ENCODE measurements around the gene GASK1A. TPM values are rescaled to one million over a fixed set of nuclear protein-coding genes. Genes with fewer than 3 reads are reported as not detected.

The GASK1A gene
- total and polyA plus RNA-seq, 10 of the 15 experiments (the other 5 are each of a cell fraction or from before 2014, with no cell fraction given) = 0.18 TPM; not detected in 9

- no peak for TF ChIP-seq ZNF217 (IDR thresholded peaks at IDR 0.05)
- no peak for TF ChIP-seq SUPT20H (IDR thresholded peaks at IDR 0.05; ENCODE audit: borderline replicate concordance, control insufficient read depth, low read depth, low read length)
Observed at GRCh38 chr3:43022121-43022520, 43.0 kb downstream of the GASK1A start (continued).

DNA sequence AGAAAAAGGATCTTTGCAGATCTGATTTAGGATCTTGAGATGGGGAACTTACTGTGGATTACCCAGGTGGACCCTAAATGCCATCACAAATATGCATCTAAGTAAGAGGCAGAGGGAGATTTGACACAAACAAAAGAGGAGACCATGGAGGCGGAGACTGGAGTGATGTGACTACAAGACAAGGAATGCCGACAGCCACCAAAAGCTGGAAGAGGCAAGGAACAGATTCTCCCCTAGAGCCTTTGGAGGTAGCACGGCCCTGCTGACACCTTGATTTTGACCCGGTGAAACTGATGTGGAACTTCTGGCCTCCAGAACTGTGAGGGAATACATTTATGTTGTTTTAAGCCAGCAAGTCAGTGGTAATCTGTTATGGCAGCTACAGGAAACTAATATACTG, 44.0 kb downstream of the GASK1A start:
- H3K36me3 ChIP-seq (ENCODE audit: control insufficient read depth in 2 of 2, insufficient read depth in 2 of 2, low read length in 1 of 2) = no peaks in the 10 kb centered on the region
- no peaks in the 10 kb centered on the region; the same call in 2 of the 3 replicates for H3K9me3 ChIP-seq (replicated peaks; ENCODE audit: control insufficient read depth, insufficient read depth, low read length)
- in situ Hi-C loops (cut with MboI) = no loop called here
- H3K9ac ChIP-seq (ENCODE audit: control insufficient read depth, insufficient read depth, low read length) = no peak overlapping the region
- FAIRE-seq (no peak), DNase-seq (ENCODE audit: low read depth, low spot score) (no peak), ATAC-seq (no peak)
- H3K4me2 ChIP-seq (ENCODE audit: control insufficient read depth, insufficient read depth) = no peak overlapping the region
- ChIA-PET POLR2A (no interaction called here), SMC1A (ENCODE audit: uncharacterized antibody, unreplicated experiment) (interaction anchor here (0.7 to 3.5 kb wide), 4 partner anchors 12 to 552 kb away, joined by 3 to 14 read pairs (median 8); no protein-coding TSS in a partner anchor), CTCF (interaction anchor here (1.5 kb wide), 1 partner anchor 14 kb away, joined by 4 read pairs; no protein-coding TSS in a partner anchor), RAD21 (ENCODE audit: unreplicated experiment) (no interaction called here)
- 27% methylated on average over 4 of the region's 4 CpGs for WGBS (ENCODE audit: insufficient coverage, insufficient replicate concordance, low lambda C conversion rate, missing lambda C conversion rate)
- H2AFZ ChIP-seq (ENCODE audit: control insufficient read depth, low read depth, low read length) = no peak overlapping the region
- H3K4me1 ChIP-seq (ENCODE audit: control insufficient read depth, insufficient read depth, low read length) = no peaks in the 10 kb centered on the region
- H4K20me1 ChIP-seq (ENCODE audit: control insufficient read depth, insufficient read depth) = no peaks in the 10 kb centered on the region
- H3K4me3 ChIP-seq = no peak overlapping the region
- TF ChIP-seq FOS (IDR thresholded peaks at IDR 0.05; ENCODE audit: borderline replicate concordance, extremely low read depth, insufficient read length) (no peak), RUNX3 (IDR thresholded peaks at IDR 0.05; ENCODE audit: low read length) (no peak), YBX1 (IDR thresholded peaks at IDR 0.05) (no peak), ESRRA (IDR thresholded peaks at IDR 0.05; ENCODE audit: low read length) (no peak), POU2F2 (IDR thresholded peaks at IDR 0.05; ENCODE audit: borderline replicate concordance, low read depth, low read length) (no peak), MYC (IDR thresholded peaks at IDR 0.05; ENCODE audit: insufficient read depth, insufficient read length, insufficient replicate concordance, low read length, severe bottlenecking) (no peak), HCFC1 (IDR thresholded peaks at IDR 0.05; ENCODE audit: low read length) (no peak)
- TF ChIP-seq, protein P1, sequence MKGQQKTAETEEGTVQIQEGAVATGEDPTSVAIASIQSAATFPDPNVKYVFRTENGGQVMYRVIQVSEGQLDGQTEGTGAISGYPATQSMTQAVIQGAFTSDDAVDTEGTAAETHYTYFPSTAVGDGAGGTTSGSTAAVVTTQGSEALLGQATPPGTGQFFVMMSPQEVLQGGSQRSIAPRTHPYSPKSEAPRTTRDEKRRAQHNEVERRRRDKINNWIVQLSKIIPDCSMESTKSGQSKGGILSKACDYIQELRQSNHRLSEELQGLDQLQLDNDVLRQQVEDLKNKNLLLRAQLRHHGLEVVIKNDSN (IDR thresholded peaks at IDR 0.05; ENCODE audit: borderline replicate concordance, extremely low read length, insufficient read depth, low read depth, low read length) = no peak
- TF ChIP-seq, protein P2, sequence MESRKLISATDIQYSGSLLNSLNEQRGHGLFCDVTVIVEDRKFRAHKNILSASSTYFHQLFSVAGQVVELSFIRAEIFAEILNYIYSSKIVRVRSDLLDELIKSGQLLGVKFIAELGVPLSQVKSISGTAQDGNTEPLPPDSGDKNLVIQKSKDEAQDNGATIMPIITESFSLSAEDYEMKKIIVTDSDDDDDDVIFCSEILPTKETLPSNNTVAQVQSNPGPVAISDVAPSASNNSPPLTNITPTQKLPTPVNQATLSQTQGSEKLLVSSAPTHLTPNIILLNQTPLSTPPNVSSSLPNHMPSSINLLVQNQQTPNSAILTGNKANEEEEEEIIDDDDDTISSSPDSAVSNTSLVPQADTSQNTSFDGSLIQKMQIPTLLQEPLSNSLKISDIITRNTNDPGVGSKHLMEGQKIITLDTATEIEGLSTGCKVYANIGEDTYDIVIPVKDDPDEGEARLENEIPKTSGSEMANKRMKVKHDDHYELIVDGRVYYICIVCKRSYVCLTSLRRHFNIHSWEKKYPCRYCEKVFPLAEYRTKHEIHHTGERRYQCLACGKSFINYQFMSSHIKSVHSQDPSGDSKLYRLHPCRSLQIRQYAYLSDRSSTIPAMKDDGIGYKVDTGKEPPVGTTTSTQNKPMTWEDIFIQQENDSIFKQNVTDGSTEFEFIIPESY (IDR thresholded peaks at IDR 0.05) = no peak
- intact Hi-C loops (cut with micrococcal nuclease; ENCODE audit: unreplicated experiment) = no loop called here
- BruUV-seq (replicated peaks) = no TSS peak
- H3K27me3 ChIP-seq (replicated peaks in 1 of 2; ENCODE audit: control insufficient read depth in 2 of 2, insufficient read depth in 2 of 2, low read length in 1 of 2) = no peaks in the 10 kb centered on the region
- no peak overlapping the region for H3K27ac ChIP-seq (ENCODE audit: control insufficient read depth, insufficient read depth)
- H3K79me2 ChIP-seq (ENCODE audit: control insufficient read depth, insufficient read depth, low read length) = no peaks in the 10 kb centered on the region

Data from GM12878 (cell line).